GM21390 (cell line): ENCODE data around the gene C22orf31.

Experiments used
- ATAC-seq: cut with Tn5 transposase; IDR thresholded peaks from one replicate; pipeline ENCODE4 v1.9.1; 2021; ENCODE audit not compliant: unreplicated experiment

The C22orf31 gene

GRCh38 chr22:29029202-29030000, 32.2 kb downstream of the C22orf31 start:
- ATAC-seq: no peak

GRCh38 chr22:29028468-29028867, 33.2 kb downstream of the C22orf31 start:
- no peak for ATAC-seq

GRCh38 chr22:29026579-29026978, 35.1 kb downstream of the C22orf31 start:
- no peak for ATAC-seq

- no peak for ATAC-seq
These were observed 38.3 kb downstream of the C22orf31 start for GRCh38 chr22:29023172-29023796.

GRCh38 chr22:29022101-29022817, 39.4 kb downstream of the C22orf31 start:
- ATAC-seq: no peak

- ATAC-seq: no peak
These were observed 43.1 kb downstream of the C22orf31 start for GRCh38 chr22:29018293-29019189.

- no peak for ATAC-seq
These were observed 45.3 kb downstream of the C22orf31 start for GRCh38 chr22:29016067-29016938.

- no peak for ATAC-seq
These were observed 46.9 kb downstream of the C22orf31 start for GRCh38 chr22:29014773-29015172.

GRCh38 chr22:29014293-29014692, 47.3 kb downstream of the C22orf31 start:
- ATAC-seq: no peak

- no peak for ATAC-seq
These were observed 48.7 kb downstream of the C22orf31 start for GRCh38 chr22:29012952-29013351.

GRCh38 chr22:29012101-29012433, 49.6 kb downstream of the C22orf31 start:
- no peak for ATAC-seq

GRCh38 chr22:29011240-29012100, 50.2 kb downstream of the C22orf31 start:
- no peak for ATAC-seq

- no peak for ATAC-seq
These were observed 52.5 kb downstream of the C22orf31 start for GRCh38 chr22:29009148-29009547.
